HG02571 (cell line): Measurements from ENCODE around the gene CAAP1.
"Not testable (repeated sequence)": the region's sequence is repeated elsewhere in the genome, so short reads cannot be mapped to it uniquely, and the experiment has no call there.

Experiments
- ATAC-seq: cut with Tn5 transposase; IDR thresholded peaks from one replicate; pipeline ENCODE4 v1.9.1; 2021; ENCODE audit warnings: mild to moderate bottlenecking, moderate library complexity; ENCODE audit not compliant: unreplicated experiment

Gene CAAP1

GRCh38 chr9:26892251-26893029 is at the start of gene CAAP1:
Gene CAAP1, minus strand, starts transcription at chr9:26892802. Its CDS starts 87 bp downstream, at chr9:26892715.
- ATAC-seq = peak; percentile 95

- ATAC-seq = no peak
These were observed 48.2 kb upstream of the CAAP1 start for GRCh38 chr9:26940779-26941178.

- no peak for ATAC-seq
These were observed 47.5 kb upstream of the CAAP1 start for GRCh38 chr9:26939955-26940711.

GRCh38 chr9:26937816-26938371 is 45.3 kb upstream of the CAAP1 start:
- ATAC-seq = no peak

GRCh38 chr9:26935847-26936246 is 43.2 kb upstream of the CAAP1 start:
- ATAC-seq = no peak

- ATAC-seq = no peak
These were observed 36.4 kb upstream of the CAAP1 start for GRCh38 chr9:26928902-26929495.

GRCh38 chr9:26925609-26926008 is 33.0 kb upstream of the CAAP1 start:
- no peak for ATAC-seq

- ATAC-seq = no peak
These were observed 27.1 kb upstream of the CAAP1 start for GRCh38 chr9:26919698-26920097.

GRCh38 chr9:26913138-26913668 is 20.6 kb upstream of the CAAP1 start:
- ATAC-seq = no peak

GRCh38 chr9:26904671-26905070 is 12.1 kb upstream of the CAAP1 start:
- no peak for ATAC-seq

GRCh38 chr9:26904070-26904469 is 11.5 kb upstream of the CAAP1 start:
- no peak for ATAC-seq

GRCh38 chr9:26893030-26893676 is 551 bp upstream of the CAAP1 start:
- ATAC-seq = no peak

- no peak for ATAC-seq
These were observed 876 bp downstream of the CAAP1 start for GRCh38 chr9:26891726-26892125.

GRCh38 chr9:26888271-26888670 is 4.3 kb downstream of the CAAP1 start:
- ATAC-seq = no peak

- no peak for ATAC-seq
These were observed 10.4 kb downstream of the CAAP1 start for GRCh38 chr9:26882154-26882553.

GRCh38 chr9:26880262-26880661 is 12.3 kb downstream of the CAAP1 start:
- ATAC-seq = no peak

- ATAC-seq = not testable (repeated sequence)
These were observed 17.4 kb downstream of the CAAP1 start for GRCh38 chr9:26875155-26875554.

- no peak for ATAC-seq
These were observed 22.3 kb downstream of the CAAP1 start for GRCh38 chr9:26870292-26870691.

- ATAC-seq = no peak
These were observed 29.5 kb downstream of the CAAP1 start for GRCh38 chr9:26863074-26863473.

GRCh38 chr9:26856413-26857032 is 36.1 kb downstream of the CAAP1 start:
- ATAC-seq = no peak
